ENCODE results near the gene NPAT.
A peak's percentile ranks its signal among the peaks of the same experiment; 100 is the strongest.

The NPAT gene

GRCh38 chr11:108196901-108197300, 25.5 kb downstream of the NPAT start:
- TF ChIP-seq CTCF (IDR thresholded peaks at IDR 0.05; ENCODE audit: low read depth, low read length, poor library complexity, severe bottlenecking): no peak
- TF ChIP-seq EZH2phosphoT487 (IDR thresholded peaks at IDR 0.05; ENCODE audit: borderline replicate concordance, low read length): no peak
- H3K36me3 ChIP-seq (ENCODE audit: control insufficient read depth, low read length): peaks cover 97% of the 10 kb centered on the region
- peaks cover 4% of the 10 kb centered on the region; the same call in 1 of the 2 replicates for H3F3A ChIP-seq (ENCODE audit: control insufficient read depth, insufficient read depth)

GRCh38 chr11:108193725-108194124, 28.7 kb downstream of the NPAT start:
- TF ChIP-seq CTCF (IDR thresholded peaks at IDR 0.05; ENCODE audit: low read depth, low read length, poor library complexity, severe bottlenecking) (no peak), EZH2phosphoT487 (IDR thresholded peaks at IDR 0.05; ENCODE audit: borderline replicate concordance, low read length) (no peak)
- H3K4me2 ChIP-seq (ENCODE audit: low read length): no peak overlapping the region
- H3K4me3 ChIP-seq (ENCODE audit: low read length): no peak overlapping the region
- peaks cover 33% of the 10 kb centered on the region for H3K79me2 ChIP-seq (ENCODE audit: control insufficient read depth, low read length)
- H3K9me3 ChIP-seq (ENCODE audit: control insufficient read depth, insufficient read depth, low read length): no peaks in the 10 kb centered on the region
- H3K27ac ChIP-seq (ENCODE audit: low read depth, low read length): no peak overlapping the region
- H3K9me2 ChIP-seq (replicated peaks; ENCODE audit: control insufficient read depth, low read length): no peaks in the 10 kb centered on the region
- H3K4me1 ChIP-seq (ENCODE audit: control insufficient read depth, low read length): peaks cover 20% of the 10 kb centered on the region
- peaks cover 4% of the 10 kb centered on the region; the same call in 1 of the 2 replicates for H3F3A ChIP-seq (ENCODE audit: control insufficient read depth, insufficient read depth)
- no peaks in the 10 kb centered on the region for H4K20me1 ChIP-seq (ENCODE audit: control insufficient read depth, insufficient read depth, low read depth, low read length)
- H3K36me3 ChIP-seq (ENCODE audit: control insufficient read depth, low read length): peaks cover 88% of the 10 kb centered on the region
- H3K27me3 ChIP-seq (ENCODE audit: control insufficient read depth, low read length): no peaks in the 10 kb centered on the region

More at GRCh38 chr11:108196901-108197300, 25.5 kb downstream of the NPAT start:
- Histone ChIP-seq H3K79me2 (ENCODE audit: control insufficient read depth, low read length) (peaks cover 65% of the 10 kb centered on the region), H4K20me1 (ENCODE audit: control insufficient read depth, insufficient read depth, low read depth, low read length) (0 out of 2 replicates have a peak, but pooled peaks cover 10% of the 10 kb centered on the region), H3K4me2 (ENCODE audit: low read length) (no peak overlapping the region), H3K9me3 (ENCODE audit: control insufficient read depth, insufficient read depth, low read length) (no peaks in the 10 kb centered on the region), H3K4me3 (ENCODE audit: low read length) (no peak overlapping the region), H3K4me1 (ENCODE audit: control insufficient read depth, low read length) (peaks cover 20% of the 10 kb centered on the region), H3K27me3 (ENCODE audit: control insufficient read depth, low read length) (no peaks in the 10 kb centered on the region), H3K27ac (ENCODE audit: low read depth, low read length) (no peak overlapping the region), H3K9me2 (replicated peaks; ENCODE audit: control insufficient read depth, low read length) (no peaks in the 10 kb centered on the region)

GRCh38 chr11:108177570-108177969, 44.9 kb downstream of the NPAT start:
- TF ChIP-seq EZH2phosphoT487 (IDR thresholded peaks at IDR 0.05; ENCODE audit: borderline replicate concordance, low read length) (no peak), CTCF (IDR thresholded peaks at IDR 0.05; ENCODE audit: low read depth, low read length, poor library complexity, severe bottlenecking) (no peak)
- Histone ChIP-seq H4K20me1 (ENCODE audit: control insufficient read depth, insufficient read depth, low read depth, low read length) (no peaks in the 10 kb centered on the region), H3K27me3 (ENCODE audit: control insufficient read depth, low read length) (no peaks in the 10 kb centered on the region), H3K27ac (ENCODE audit: low read depth, low read length) (0 out of 2 replicates have a peak overlapping the region, but pooled peaks have one; percentile 57), H3K9me2 (replicated peaks; ENCODE audit: control insufficient read depth, low read length) (no peaks in the 10 kb centered on the region), H3K4me1 (ENCODE audit: control insufficient read depth, low read length) (peaks cover 45% of the 10 kb centered on the region), H3K9me3 (ENCODE audit: control insufficient read depth, insufficient read depth, low read length) (no peaks in the 10 kb centered on the region), H3K36me3 (ENCODE audit: control insufficient read depth, low read length) (peaks cover 87% of the 10 kb centered on the region), H3K4me3 (ENCODE audit: low read length) (no peak overlapping the region), H3F3A (ENCODE audit: control insufficient read depth, insufficient read depth) (peaks cover 12% of the 10 kb centered on the region; the same call in 1 of the 2 replicates), H3K79me2 (ENCODE audit: control insufficient read depth, low read length) (0 out of 2 replicates have a peak, but pooled peaks cover 2% of the 10 kb centered on the region), H3K4me2 (ENCODE audit: low read length) (peak overlapping the region; percentile 28)
